HCT116 (cell line): ENCODE results near the gene TSPAN6. TPM values are rescaled to one million over a fixed set of nuclear protein-coding genes. Genes with fewer than 3 reads are reported as not detected.

ENCODE experiments used
- ATAC-seq: fragments of 200-7000 bp; cut with Tn5 transposase; 2 replicates; pipeline ENCODE4 v1.9.1; 2020; ENCODE audit warnings: mild to moderate bottlenecking, moderate library complexity
- BruUV-seq: library from RNA; stranded (reverse); fragments of 400-500 nt; replicated peaks from 2 replicates; lab custom pipeline; 2021; lab: Mats Ljungman, UMichigan
- CTCF ChIA-PET: fragments of 300-600 bp; sonication (Branson Sonifier 250); formaldehyde crosslinking; loops from one replicate; lab custom pipeline; 2021; ENCODE audit warnings: antibody characterized with exemption; lab: Charles Lee
- POLR2A ChIA-PET: fragments of 300-600, 350-600 bp; sonication (Branson Sonifier 250); formaldehyde crosslinking; loops from one replicate; lab custom pipeline; 2021; ENCODE audit warnings: antibody characterized with exemption; lab: Charles Lee
- RAD21 ChIA-PET, 2 experiments: fragments of 300-600 bp; sonication (Branson Sonifier 250); formaldehyde crosslinking; loops; one replicate each; lab custom pipeline; 2023; ENCODE audit warnings: low total read pairs in 2 of 2; ENCODE audit not compliant: uncharacterized antibody in 2 of 2, unreplicated experiment in 2 of 2, low non-redundant PET in 1 of 2; lab: Charles Lee
- DNase-seq: peaks from one replicate; pipeline ENCODE4 v3.0.0-alpha.2; 2010; ENCODE audit warnings: low read depth, low spot score
- H2AFZ ChIP-seq: fragments of 200-600 bp; shearing (Covaris generic), sonication (generic); 2 replicates; pipeline ENCODE4 v1.6.1; 2017; ENCODE audit warnings: low read depth, mixed run types, mixed read lengths, antibody characterized with exemption, low read length; ENCODE audit not compliant: poor library complexity, severe bottlenecking
- H3K27ac ChIP-seq: 2 replicates; pipeline ENCODE4 v1.5.1; 2012; ENCODE audit warnings: low read depth, low read length
- H3K27me3 ChIP-seq: fragments of 200-600 bp; sonication (generic); 2 replicates; pipeline ENCODE4 v1.6.1; 2016; ENCODE audit warnings: mixed run types, low read length, mixed read lengths; ENCODE audit not compliant: insufficient read depth
- H3K36me3 ChIP-seq, 2 experiments: fragments of 200-500 bp in 1 of 2; fragments of 200-600 bp in 1 of 2; sonication (Bioruptor generic) in 1 of 2; sonication (generic) in 1 of 2; 2 replicates each; pipeline versions ENCODE4 v1.5.1 to v1.6.1; 2014 to 2016; ENCODE audit warnings: low read length in 2 of 2, inconsistent platforms in 1 of 2, mixed read lengths in 1 of 2, mixed run types in 1 of 2; ENCODE audit not compliant: insufficient read depth in 2 of 2, control insufficient read depth in 1 of 2
- H3K4me1 ChIP-seq, 2 experiments: fragments of 200-600 bp in 1 of 2; sonication (generic) in 1 of 2; 2 replicates each; pipeline versions ENCODE4 v1.5.1 to v1.6.1; 2012 to 2017; ENCODE audit warnings: low read length in 2 of 2, inconsistent platforms in 1 of 2, mild to moderate bottlenecking in 1 of 2, mixed read lengths in 1 of 2, mixed run types in 1 of 2, moderate library complexity in 1 of 2; ENCODE audit not compliant: insufficient read depth in 2 of 2, control insufficient read depth in 1 of 2
- H3K4me2 ChIP-seq: fragments of 200-600 bp; sonication (generic); 2 replicates; pipeline ENCODE4 v1.6.1; 2017; ENCODE audit warnings: mixed run types, low read length, mixed read lengths
- H3K4me3 ChIP-seq, 2 experiments: fragments of 200-600 bp in 1 of 2; sonication (generic) in 1 of 2; replicated peaks in 1 of 2; 2 replicates each; pipeline ENCODE4 v1.5.1; 2011 to 2016; ENCODE audit warnings: low read length in 2 of 2, control low read depth in 1 of 2, low read depth in 1 of 2, mild to moderate bottlenecking in 1 of 2, mixed read lengths in 1 of 2, mixed run types in 1 of 2
- H3K79me2 ChIP-seq: fragments of 200-600 bp; sonication (generic); 2 replicates; pipeline ENCODE4 v1.6.1; 2017; ENCODE audit warnings: mild to moderate bottlenecking, mixed run types, low read length, moderate library complexity, mixed read lengths; ENCODE audit not compliant: insufficient read depth
- H3K9ac ChIP-seq: fragments of 200-600 bp; sonication (generic); 2 replicates; pipeline ENCODE4 v1.6.1; 2016; ENCODE audit warnings: low read length, mixed read lengths
- H3K9me2 ChIP-seq: fragments of 200-600 bp; sonication (generic), shearing (Covaris generic); 2 replicates; pipeline ENCODE4 v1.6.1; 2017; ENCODE audit warnings: mixed run types, mild to moderate bottlenecking, moderate library complexity; ENCODE audit not compliant: insufficient read depth
- H3K9me3 ChIP-seq, 2 experiments: fragments of 200-500 bp in 1 of 2; fragments of 200-600 bp in 1 of 2; sonication (Bioruptor generic) in 1 of 2; sonication (generic) in 1 of 2; 2 replicates each; pipeline ENCODE4 v1.6.1; 2014 to 2017; ENCODE audit warnings: low read length in 2 of 2, mixed read lengths in 2 of 2, inconsistent platforms in 1 of 2, low read depth in 1 of 2, mild to moderate bottlenecking in 1 of 2, mixed run types in 1 of 2, moderate library complexity in 1 of 2; ENCODE audit not compliant: control insufficient read depth in 1 of 2, insufficient read depth in 1 of 2
- H4K20me1 ChIP-seq: fragments of 200-600 bp; sonication (generic), shearing (Covaris generic); 2 replicates; pipeline ENCODE4 v1.6.1; 2017; ENCODE audit warnings: mixed run types, mild to moderate bottlenecking, moderate library complexity; ENCODE audit not compliant: insufficient read depth
- CBX3 ChIP-seq: IDR thresholded peaks from 2 replicates; pipeline ENCODE4 v1.6.1; 2012; ENCODE audit warnings: low read depth
- EGR1 ChIP-seq: IDR thresholded peaks from 2 replicates; pipeline ENCODE4 v1.6.1; 2012; ENCODE audit warnings: low read depth
- ELF1 ChIP-seq: IDR thresholded peaks from 2 replicates; pipeline ENCODE4 v1.6.1; 2012; ENCODE audit warnings: low read depth, borderline replicate concordance
- FOSL1 ChIP-seq: IDR thresholded peaks from 2 replicates; pipeline ENCODE4 v1.6.1; 2012; ENCODE audit warnings: low read depth
- JUND ChIP-seq: IDR thresholded peaks from 2 replicates; pipeline ENCODE4 v1.6.1; 2012
- POLR2A ChIP-seq: IDR thresholded peaks from 2 replicates; pipeline ENCODE4 v1.7.0; 2011; ENCODE audit warnings: borderline replicate concordance; ENCODE audit not compliant: insufficient read depth, insufficient read length; ENCODE audit errors: extremely low read depth
- POLR2AphosphoS5 ChIP-seq: IDR thresholded peaks from 2 replicates; pipeline ENCODE4 v1.6.1; 2011; ENCODE audit warnings: mild to moderate bottlenecking, low read depth, low read length, moderate library complexity
- SIN3A ChIP-seq: IDR thresholded peaks from 2 replicates; pipeline ENCODE4 v1.6.1; 2012; ENCODE audit warnings: low read depth
- SRF ChIP-seq: IDR thresholded peaks from 2 replicates; pipeline ENCODE4 v1.6.1; 2012; ENCODE audit warnings: low read depth
- ZFX ChIP-seq: fragments of 450-650 bp; IDR thresholded peaks from 2 replicates; pipeline ENCODE4 v1.6.1; 2017
- intact Hi-C: fragments of 100-400 bp; cut with micrococcal nuclease; formaldehyde crosslinking; loops from 2 replicates; pipeline ENCODE4 v1.10.0; 2022
- total RNA-seq: library from RNA; stranded (reverse); gene quantifications from one replicate; pipeline ENCODE4 v1.2.1, GENCODE V29; 2021; ENCODE audit not compliant: unreplicated experiment
- TF ChIP-seq, protein P1 (sequence below), 3 experiments: fragments of 200-600 bp in 1 of 3; sonication (generic) in 1 of 3; IDR thresholded peaks in 2 of 3; conservative IDR thresholded peaks in 1 of 3; 2 replicates each; pipeline ENCODE4 v1.5.1; 2012 to 2017; ENCODE audit warnings: low read depth in 2 of 3, low read length in 2 of 3, antibody characterized with exemption in 1 of 3, borderline replicate concordance in 1 of 3, control low read depth in 1 of 3, mild to moderate bottlenecking in 1 of 3, mixed read lengths in 1 of 3, mixed run types in 1 of 3, moderate library complexity in 1 of 3; ENCODE audit not compliant: insufficient read depth in 1 of 3
- TF ChIP-seq, protein P2 (sequence below): IDR thresholded peaks from 2 replicates; pipeline ENCODE4 v1.6.1; 2011; ENCODE audit warnings: mild to moderate bottlenecking, low read length, moderate library complexity; ENCODE audit not compliant: insufficient replicate concordance; ENCODE audit errors: extremely low read depth
- TF ChIP-seq, protein P3 (sequence below): IDR thresholded peaks from 2 replicates; pipeline ENCODE4 v1.6.1; 2012
- TF ChIP-seq, protein P4 (sequence below): IDR thresholded peaks from 2 replicates; pipeline ENCODE4 v1.6.1; 2012

Gene TSPAN6
- total RNA-seq, 1 experiment from 2014 or later = 25.0 TPM

DNA sequence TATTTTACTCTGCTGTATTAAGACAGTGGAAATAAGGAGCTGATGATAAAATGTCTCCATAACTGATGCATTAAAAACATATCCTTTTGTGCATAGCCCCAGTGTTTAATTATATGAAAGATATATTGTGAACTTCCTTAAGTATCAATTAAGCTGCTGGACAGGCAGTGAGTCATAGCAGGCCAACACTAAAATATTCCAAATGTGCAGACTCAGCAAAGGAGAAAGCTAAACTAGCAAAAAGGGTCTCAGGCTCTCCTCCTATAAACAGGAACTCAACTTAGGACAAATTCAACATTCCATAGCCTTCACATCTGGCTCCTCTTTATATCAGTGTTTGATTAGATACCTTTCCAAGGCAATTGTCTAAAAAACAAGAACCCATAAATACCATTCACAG is 36.3 kb downstream of the TSPAN6 start:
- POLR2A ChIA-PET = no interaction called here
- Histone ChIP-seq H3K9me3 (no peaks in the 10 kb centered on the region), H3K27ac (no peak overlapping the region), H3K4me3 (no peak overlapping the region), H3K4me1 (no peaks in the 10 kb centered on the region), H3K79me2 (no peaks in the 10 kb centered on the region), H4K20me1 (no peaks in the 10 kb centered on the region), H3K9me2 (no peaks in the 10 kb centered on the region), H3K4me2 (no peak overlapping the region), H3K27me3 (0 out of 2 replicates have a peak, but pooled peaks cover 4% of the 10 kb centered on the region), H2AFZ (no peak overlapping the region), H3K36me3 (no peaks in the 10 kb centered on the region), H3K9ac (no peak overlapping the region)
- RAD21 ChIA-PET = no interaction called here
- intact Hi-C loops = no loop called here
- CTCF ChIA-PET = interaction anchor here (0.7 to 1.1 kb wide), 2 partner anchors 9 to 15 kb away, joined by 3 read pairs; no protein-coding TSS in a partner anchor
- BruUV-seq = no TSS peak
- DNase-seq (no peak), ATAC-seq (no peak)
- TF ChIP-seq ELF1 (no peak), SIN3A (no peak), FOSL1 (no peak), JUND (no peak), ZFX (no peak), CBX3 (no peak), EGR1 (no peak), POLR2AphosphoS5 (no peak), SRF (no peak), POLR2A (no peak)
- TF ChIP-seq, protein P1, sequence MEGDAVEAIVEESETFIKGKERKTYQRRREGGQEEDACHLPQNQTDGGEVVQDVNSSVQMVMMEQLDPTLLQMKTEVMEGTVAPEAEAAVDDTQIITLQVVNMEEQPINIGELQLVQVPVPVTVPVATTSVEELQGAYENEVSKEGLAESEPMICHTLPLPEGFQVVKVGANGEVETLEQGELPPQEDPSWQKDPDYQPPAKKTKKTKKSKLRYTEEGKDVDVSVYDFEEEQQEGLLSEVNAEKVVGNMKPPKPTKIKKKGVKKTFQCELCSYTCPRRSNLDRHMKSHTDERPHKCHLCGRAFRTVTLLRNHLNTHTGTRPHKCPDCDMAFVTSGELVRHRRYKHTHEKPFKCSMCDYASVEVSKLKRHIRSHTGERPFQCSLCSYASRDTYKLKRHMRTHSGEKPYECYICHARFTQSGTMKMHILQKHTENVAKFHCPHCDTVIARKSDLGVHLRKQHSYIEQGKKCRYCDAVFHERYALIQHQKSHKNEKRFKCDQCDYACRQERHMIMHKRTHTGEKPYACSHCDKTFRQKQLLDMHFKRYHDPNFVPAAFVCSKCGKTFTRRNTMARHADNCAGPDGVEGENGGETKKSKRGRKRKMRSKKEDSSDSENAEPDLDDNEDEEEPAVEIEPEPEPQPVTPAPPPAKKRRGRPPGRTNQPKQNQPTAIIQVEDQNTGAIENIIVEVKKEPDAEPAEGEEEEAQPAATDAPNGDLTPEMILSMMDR (IDR thresholded peaks at IDR 0.05 in 2 of 3, conservative IDR thresholded peaks at IDR 0.05 in 1 of 3; ENCODE audit: borderline replicate concordance in 1 of 3, insufficient read depth in 1 of 3, low read depth in 2 of 3, low read length in 2 of 3) = no peak
- TF ChIP-seq, protein P2, sequence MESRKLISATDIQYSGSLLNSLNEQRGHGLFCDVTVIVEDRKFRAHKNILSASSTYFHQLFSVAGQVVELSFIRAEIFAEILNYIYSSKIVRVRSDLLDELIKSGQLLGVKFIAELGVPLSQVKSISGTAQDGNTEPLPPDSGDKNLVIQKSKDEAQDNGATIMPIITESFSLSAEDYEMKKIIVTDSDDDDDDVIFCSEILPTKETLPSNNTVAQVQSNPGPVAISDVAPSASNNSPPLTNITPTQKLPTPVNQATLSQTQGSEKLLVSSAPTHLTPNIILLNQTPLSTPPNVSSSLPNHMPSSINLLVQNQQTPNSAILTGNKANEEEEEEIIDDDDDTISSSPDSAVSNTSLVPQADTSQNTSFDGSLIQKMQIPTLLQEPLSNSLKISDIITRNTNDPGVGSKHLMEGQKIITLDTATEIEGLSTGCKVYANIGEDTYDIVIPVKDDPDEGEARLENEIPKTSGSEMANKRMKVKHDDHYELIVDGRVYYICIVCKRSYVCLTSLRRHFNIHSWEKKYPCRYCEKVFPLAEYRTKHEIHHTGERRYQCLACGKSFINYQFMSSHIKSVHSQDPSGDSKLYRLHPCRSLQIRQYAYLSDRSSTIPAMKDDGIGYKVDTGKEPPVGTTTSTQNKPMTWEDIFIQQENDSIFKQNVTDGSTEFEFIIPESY = no peak
- TF ChIP-seq, protein P3, sequence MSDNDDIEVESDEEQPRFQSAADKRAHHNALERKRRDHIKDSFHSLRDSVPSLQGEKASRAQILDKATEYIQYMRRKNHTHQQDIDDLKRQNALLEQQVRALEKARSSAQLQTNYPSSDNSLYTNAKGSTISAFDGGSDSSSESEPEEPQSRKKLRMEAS = no peak
- TF ChIP-seq, protein P4, sequence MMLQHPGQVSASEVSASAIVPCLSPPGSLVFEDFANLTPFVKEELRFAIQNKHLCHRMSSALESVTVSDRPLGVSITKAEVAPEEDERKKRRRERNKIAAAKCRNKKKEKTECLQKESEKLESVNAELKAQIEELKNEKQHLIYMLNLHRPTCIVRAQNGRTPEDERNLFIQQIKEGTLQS = no peak
